Fibroblast of skin of right quadriceps (primary cell): ENCODE results near the gene ZNHIT1.

ENCODE experiments used
- DNase-seq: peaks from one replicate; pipeline ENCODE4 v3.0.0-alpha.2; 2013

ZNHIT1 gene

DNA sequence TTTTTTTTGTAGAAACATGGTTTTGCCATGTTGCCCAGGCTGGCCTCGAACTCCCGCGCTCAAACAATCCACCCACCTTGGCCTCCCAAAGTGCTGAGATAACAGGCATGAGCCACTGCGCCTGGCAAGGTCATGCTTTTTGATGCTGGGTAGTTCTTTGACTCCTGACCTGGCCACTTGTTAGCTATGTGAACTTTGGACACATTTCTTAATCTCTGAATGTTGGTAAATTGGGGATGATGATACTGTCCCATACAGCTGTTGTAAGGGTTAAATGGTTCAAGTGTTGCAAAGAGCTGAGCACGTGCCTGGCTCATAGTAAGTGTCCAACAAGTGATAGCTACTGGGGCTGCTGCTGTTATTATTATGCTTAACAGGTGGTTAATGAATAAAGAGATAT, 2.3 kb downstream of the ZNHIT1 start:
- no peak for DNase-seq

DNA sequence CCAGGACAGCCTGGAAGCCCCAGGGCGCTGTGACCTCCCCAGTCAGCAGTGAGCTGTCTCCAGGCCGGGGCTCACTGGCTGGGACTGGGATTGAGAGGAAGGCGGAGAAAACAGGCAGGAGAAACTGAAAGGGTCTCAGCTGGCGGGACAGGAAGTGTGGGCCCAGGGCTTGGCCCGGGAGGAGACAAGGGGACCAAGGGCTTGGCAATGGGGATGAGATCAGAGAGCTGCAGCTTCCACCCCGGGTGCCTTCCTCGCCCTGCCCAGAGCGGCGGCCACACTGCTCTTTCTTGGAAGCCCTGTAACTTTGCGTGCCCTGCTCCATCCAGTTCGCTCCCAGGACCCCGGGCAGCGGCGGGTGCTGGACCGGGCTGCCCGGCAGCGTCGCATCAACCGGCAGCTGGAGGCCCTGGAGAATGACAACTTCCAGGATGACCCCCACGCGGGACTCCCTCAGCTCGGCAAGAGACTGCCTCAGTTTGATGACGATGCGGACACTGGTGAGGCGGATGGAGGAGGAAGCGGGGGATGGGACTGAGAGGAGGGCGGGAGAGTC, 4.4 kb downstream of the ZNHIT1 start:
- DNase-seq = no peak

GRCh38 chr7:101223528-101223927, 5.6 kb downstream of the ZNHIT1 start:
- no peak for DNase-seq

- no peak for DNase-seq
Observed at GRCh38 chr7:101225650-101226049, 7.7 kb downstream of the ZNHIT1 start.

DNA sequence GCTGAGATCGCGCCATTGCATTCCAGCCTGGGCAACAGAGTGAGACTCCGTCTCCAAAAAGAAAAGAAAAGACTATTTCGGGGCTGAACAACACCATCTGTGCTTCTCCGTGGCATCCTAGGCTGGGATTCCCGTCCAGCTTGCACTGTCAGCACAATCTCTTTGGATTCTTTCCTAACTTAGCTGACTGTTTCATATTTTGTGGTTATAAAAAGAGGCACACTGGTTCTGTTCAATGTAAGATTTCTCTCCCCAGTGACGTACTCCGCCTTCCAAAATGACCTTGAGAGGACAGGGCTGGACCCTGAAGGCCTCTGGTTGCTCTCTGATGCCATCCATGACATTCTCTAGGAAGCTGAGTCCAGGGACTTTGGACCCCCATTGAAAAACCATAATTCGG, 8.8 kb downstream of the ZNHIT1 start:
- DNase-seq = no peak

- no peak for DNase-seq
Observed at GRCh38 chr7:101231644-101232043, 13.7 kb downstream of the ZNHIT1 start.

DNA sequence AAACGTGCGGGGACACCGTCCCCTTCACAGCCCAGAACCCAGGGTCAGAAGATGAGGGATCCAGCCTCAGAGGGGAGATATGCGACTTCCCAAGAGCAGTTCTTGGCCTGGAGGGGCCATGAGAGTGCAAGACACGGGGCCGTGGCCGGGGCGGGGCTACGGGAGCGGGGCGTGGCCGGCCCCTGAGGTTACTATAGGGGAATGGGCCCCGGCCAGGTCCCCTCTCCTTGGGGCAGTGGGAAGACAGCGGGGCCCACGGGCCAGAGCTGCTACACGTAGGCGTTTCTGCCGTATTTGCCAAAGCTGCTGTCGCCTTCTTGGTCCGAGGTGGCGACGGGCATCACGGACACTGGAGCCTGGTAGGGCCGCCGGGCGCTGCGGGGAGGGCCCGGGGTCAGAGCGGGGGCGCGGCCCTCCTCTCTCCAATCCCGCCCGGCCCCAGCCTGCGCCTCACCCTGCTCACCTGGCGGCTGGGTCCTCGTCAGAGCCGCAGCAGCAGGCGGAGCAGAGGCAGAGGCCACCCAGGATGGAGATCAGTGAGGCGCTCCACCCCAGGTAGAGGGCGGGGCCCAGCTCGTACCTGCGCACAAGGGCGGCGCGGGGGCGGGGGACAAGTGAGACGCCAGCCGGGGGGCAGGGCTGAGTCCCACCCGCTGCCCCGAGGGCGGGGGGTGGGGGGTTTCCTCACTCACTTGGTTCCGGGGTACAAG, 14.3 kb downstream of the ZNHIT1 start:
- no peak for DNase-seq

- no peak for DNase-seq
Observed at GRCh38 chr7:101233907-101234547, 16.1 kb downstream of the ZNHIT1 start.

DNA sequence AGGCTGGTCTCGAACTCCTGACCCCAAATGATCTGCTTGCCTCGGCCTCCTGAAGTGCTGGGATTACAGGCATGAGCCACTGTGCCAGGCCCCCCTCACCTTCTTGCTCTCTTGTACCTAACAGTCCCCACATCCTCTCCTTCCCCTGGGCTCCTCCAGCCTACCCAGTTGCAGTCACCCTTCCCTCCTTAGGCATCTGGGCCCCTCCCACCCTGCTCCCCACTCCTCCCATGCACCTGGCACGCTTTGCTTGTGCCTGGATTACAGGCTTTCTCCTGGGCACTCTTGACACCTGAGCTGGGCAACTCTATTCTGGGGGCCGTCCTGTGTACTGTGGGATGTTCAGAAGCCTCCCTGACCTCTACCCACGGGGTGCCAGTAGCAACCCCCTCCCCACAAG, 16.7 kb downstream of the ZNHIT1 start:
- no peak for DNase-seq

DNA sequence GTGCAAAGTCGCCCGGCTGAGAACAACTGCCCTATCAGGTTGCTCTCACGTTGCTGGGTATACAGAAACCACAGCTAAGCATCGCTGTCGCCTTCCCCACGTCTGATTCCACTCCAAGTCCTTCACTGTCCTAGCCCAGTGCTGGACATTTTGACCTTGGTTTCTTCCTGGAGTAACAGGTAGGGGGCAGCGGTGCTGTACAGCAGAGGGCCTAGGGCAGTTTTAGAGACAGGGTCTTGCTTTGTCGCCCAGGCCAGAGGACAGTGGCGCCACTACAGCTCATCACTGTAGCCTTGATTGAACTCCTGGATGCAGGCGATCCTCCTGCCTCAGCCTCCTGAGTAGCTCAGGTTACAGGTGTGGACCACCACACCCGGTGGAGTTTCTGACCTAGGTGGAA, 17.1 kb downstream of the ZNHIT1 start:
- no peak for DNase-seq

DNA sequence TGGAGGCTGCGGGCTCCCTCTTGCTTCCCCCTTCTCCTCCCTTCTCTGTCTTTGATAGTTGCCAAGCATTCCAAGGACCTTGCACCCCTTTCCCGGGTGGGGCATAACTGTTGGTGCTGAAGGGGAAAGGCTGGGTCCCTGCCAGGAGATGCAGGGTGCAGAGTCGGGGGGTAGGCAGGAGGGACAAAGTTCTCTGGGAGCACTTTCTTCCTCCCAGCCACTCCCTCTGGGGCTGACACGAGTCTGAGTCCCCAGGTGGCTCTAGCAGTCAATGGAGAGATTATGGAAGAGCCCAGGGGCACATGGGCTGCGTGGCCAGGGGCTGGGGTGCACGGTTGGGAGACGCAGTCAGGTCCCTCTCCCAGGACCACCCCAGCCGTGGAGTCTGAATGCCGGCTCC, 17.6 kb downstream of the ZNHIT1 start:
- no peak for DNase-seq

DNA sequence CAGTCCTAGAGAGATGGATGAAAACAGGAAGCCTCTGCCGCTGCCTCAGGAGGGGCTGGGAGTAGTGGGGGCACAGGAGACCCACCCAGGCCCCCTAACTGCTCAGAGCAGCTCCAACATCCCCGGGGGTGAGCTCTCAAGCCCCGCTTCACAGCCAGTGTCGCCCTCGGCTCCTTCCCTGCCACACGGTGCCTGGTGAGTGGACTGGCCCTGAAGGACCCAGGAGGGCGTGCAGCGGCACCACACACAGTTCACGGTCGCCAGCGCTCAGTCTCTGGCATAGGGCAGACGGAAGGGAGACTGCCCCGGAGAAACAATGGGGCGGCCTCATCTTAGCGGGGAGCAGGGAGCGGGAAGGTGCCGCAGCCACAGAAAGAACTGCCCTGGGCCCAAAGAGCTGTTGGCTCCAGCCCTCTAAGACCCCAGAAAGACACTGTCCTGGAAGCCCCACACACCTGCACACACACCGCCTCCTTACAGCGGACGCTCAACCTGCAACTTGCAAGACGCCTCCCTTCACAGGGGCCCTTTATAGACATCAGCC, 18.4 kb downstream of the ZNHIT1 start:
- DNase-seq = no peak

DNA sequence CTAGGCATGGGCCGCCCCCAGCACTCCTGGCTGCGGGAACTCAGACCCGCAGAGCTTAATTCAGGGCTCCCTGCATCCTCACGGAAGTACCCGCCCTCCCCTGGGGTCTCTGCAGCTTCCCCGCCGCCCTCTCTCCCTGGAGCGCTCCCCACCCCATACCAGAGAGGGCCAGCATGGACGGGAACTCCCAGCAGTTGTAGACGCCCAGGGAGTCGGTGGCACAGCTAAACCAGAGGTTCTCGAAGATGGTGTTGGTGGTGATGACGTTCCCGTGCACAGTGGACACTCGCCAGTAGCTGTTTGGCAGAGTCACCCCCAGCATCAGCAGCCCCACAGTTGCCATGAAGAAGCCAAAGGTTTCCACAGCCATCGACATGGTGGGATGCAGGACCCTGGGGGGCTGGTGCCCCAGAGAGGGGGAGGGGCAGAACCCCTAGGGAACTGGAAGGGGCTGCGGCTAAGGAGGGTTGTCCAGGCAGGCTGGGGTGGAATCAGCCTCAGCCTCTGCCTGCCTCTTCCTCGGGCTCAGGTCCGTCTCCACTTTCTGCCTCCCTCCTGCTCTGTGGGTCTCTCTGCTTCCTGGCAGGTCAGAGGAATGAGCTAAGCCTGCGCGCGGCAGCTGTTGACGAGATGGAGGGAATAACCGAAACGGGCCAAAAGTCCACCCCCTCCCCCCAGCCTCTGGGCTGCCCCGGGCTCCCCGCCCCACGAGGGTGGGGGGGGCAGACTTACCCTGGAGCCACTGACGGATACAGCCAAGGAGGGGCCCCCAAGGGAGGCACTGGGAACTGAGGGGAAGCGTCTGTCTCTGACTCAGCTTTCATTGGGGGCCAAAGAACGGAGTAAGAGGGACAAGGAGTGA, 19.5 kb downstream of the ZNHIT1 start, which contains the start of gene CLDN15:
Gene CLDN15 (minus strand): TSS at position 597 of the 862 bp plus-strand sequence. CDS start 221 bp downstream, at position 376.
- peak; percentile 73 for DNase-seq

GRCh38 chr7:101238226-101239182, 20.5 kb downstream of the ZNHIT1 start:
- DNase-seq = no peak

DNA sequence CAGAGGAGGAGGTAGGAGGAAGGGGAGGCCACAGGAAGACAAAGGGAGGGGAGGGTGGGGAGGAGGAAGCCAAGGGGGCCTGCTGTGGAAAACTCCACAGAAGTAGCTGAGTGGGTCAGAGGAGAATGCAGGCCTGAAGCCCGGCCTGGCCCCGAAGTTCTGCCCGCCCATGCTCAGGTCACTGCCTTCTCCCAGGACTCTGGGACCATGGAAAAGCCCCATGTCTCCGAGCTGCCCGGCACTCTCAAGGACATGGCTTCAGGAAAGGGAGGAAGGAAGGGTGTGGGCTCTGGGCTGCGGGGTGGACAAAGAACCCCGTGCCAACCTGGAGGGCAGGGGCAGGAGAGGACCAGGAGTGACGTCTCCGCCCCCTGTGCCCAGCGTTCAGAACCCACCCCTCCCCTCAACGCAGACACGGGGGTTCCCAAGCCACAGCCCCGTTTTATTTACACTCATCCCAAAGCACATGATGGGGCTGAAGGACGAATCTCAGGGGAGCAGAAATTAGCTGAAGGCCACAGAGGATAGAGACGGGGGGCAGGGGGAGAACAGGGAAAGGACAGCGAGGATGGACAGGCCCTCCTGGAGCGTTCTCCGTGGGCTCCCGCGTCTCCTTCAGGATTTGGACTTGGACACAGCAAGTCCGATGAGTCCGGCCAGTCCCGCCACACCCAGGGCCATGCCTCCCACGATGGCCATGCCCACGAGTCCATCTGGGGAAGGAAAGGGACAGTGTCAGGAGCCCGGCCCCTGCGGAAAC, 21.4 kb downstream of the ZNHIT1 start:
- no peak for DNase-seq

- DNase-seq = no peak
Observed at GRCh38 chr7:101239951-101240220, 21.9 kb downstream of the ZNHIT1 start.

GRCh38 chr7:101240226-101241014, 22.5 kb downstream of the ZNHIT1 start:
- DNase-seq = no peak

DNA sequence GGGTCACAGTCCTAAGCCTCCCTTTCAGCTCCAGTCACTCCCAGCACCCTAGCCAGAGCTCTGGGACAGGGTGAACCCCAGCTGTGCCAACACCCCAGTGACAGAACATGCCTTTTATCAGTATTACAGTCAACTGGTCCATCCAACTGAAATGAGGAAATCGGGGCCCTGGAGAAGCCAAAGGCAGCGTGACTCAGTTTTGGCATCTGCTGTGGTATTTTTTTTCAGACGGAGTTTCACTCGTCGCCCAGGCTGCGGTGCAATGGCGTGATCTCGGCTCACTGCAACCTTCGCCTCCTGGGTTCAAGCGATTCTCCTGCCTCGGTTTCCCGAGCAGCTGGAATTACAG, 23.0 kb downstream of the ZNHIT1 start:
- no peak for DNase-seq

DNA sequence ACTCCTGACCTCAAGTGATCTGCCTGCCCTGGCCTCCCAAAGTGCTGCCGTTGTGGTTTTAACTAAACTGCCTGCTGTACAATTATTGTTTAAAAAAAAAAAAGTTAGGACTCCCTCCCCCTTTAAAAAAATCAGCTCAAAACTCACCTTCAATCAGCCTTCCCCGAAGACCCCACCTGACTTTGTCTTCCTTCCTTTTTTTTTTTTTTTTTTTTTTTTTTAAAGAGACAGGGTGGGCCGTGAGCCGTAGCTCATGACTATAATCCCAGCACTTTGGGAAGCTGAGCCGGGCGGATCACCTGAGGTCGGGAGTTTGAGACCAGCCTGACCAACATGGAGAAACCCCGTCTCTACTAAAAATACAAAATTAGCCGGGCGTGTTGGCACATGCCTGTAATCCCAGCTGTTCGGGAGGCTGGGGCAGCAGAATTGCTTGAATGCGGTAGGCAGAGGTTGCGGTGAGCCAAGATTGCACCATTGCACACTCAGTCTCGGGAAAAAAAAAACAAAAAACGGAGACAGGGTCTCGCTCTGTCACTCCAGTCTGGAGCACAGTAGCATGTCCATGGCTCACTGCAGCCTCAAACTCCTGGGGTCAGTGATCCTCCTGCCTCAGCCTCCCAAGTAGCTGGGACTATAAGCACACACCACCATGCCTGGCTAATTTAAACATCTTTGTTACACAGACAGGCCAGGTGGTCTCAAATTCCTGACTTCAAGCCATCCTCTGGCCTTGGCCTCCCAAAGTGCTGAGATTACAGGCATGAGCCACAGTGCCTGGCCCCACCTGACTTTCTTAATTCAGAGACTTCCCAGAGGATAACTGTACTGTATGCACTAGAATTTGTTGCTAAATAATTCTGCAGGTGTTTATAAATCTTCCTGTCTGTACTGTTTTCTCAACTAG, 23.7 kb downstream of the ZNHIT1 start:
- DNase-seq = no peak
